PC-3 (cell line): ENCODE data around the gene MPST.

Experiments used
- CTCF ChIP-seq: fragments of 300-600 bp; sonication (generic); conservative IDR thresholded peaks from 2 replicates; pipeline ENCODE4 v1.5.1; 2017; ENCODE audit warnings: antibody characterized with exemption, low read depth, mild to moderate bottlenecking, low read length
- EZH2 ChIP-seq: fragments of 300-600 bp; sonication (generic); IDR thresholded peaks from one replicate; pipeline ENCODE4 v1.6.1; 2017; ENCODE audit warnings: antibody characterized with exemption, mild to moderate bottlenecking, low read length; ENCODE audit not compliant: unreplicated experiment
- EZH2phosphoT487 ChIP-seq: fragments of 300-600 bp; sonication (generic); IDR thresholded peaks from 2 replicates; pipeline ENCODE4 v1.6.1; 2018; ENCODE audit warnings: mild to moderate bottlenecking, antibody characterized with exemption, low read length, borderline replicate concordance

- TF ChIP-seq CTCF, result no peak
- TF ChIP-seq EZH2phosphoT487, result no peak
- no peak for TF ChIP-seq EZH2
Observed at GRCh38 chr22:37014835-37015586, 4.5 kb upstream of the MPST start.
